BLaER1 treated with 17β-estradiol and CSF1 and Interleukin-3, amounts not matched to agents 10 nM and 100 nM (cell line): ENCODE results near the gene DNAJB6.

Experiments used
- H3K27ac ChIP-seq, 11 experiments: shearing (Covaris generic); formaldehyde crosslinking; 2 replicates each; pipeline ENCODE4 v1.8.1; 2022
- H3K27me3 ChIP-seq, 11 experiments: shearing (Covaris generic); formaldehyde crosslinking; 2 replicates each; pipeline ENCODE4 v1.8.1; 2022
- H3K36me3 ChIP-seq, 11 experiments: shearing (Covaris generic); formaldehyde crosslinking; 2 replicates each; pipeline ENCODE4 v1.8.1; 2022
- H3K4me1 ChIP-seq, 10 experiments: shearing (Covaris generic); formaldehyde crosslinking; 2 replicates each; pipeline ENCODE4 v1.8.1; 2022
- H3K4me2 ChIP-seq, 11 experiments: shearing (Covaris generic); formaldehyde crosslinking; 2 replicates each; pipeline ENCODE4 v1.8.1; 2022
- H3K4me3 ChIP-seq, 10 experiments: shearing (Covaris generic); formaldehyde crosslinking; 2 replicates each; pipeline ENCODE4 v1.8.1; 2022
- H3K9ac ChIP-seq, 11 experiments: shearing (Covaris generic); formaldehyde crosslinking; 2 replicates each; pipeline ENCODE4 v1.8.1; 2022
- H3K9me3 ChIP-seq, 11 experiments: shearing (Covaris generic); formaldehyde crosslinking; replicated peaks in 1 of 11; 2 replicates each; pipeline ENCODE4 v1.8.1; 2022
- H4K20me1 ChIP-seq, 11 experiments: shearing (Covaris generic); formaldehyde crosslinking; 2 replicates each; pipeline ENCODE4 v1.8.1; 2022
- Cebpa-rat ChIP-seq, 11 experiments: shearing (Covaris generic); IDR thresholded peaks; 2 replicates each; pipeline ENCODE4 v1.8.1; 2022

DNAJB6 gene

DNA sequence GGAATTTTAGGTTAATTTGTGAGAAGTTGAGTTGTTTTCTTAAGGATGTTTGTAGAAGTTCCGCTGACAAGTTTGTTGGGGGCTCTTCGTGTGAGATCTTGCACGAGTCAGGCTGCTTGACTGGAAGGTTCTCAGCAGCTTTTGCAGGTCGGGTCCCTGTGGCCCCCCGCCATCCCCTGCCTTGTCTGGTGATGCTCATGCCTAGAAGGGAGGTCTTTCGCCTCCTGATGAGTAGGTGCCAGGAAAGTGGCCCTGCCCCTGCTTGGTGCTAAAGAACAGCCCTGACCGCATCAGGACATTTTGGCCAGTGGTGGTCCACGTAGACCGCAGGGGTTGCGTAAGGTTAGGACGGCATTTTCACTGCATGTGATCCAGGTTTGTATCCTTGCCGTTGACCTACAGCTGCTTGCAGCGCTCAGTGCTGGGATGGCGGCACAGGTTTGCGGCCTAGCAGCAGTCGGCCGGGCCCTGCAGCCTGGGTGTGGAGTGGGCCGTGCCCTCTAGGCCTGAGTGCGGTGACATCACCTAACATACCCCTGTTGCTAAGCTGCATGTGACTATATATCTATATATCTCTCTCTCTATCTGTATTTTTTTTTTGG is 62.4 kb downstream of the DNAJB6 start:
- peaks cover 9 to 100% (median 70%) of the 10 kb centered on the region in 11 experiments; a peak in 18 of 22 replicates for H4K20me1 ChIP-seq
- peaks cover 59 to 89% (median 77%) of the 10 kb centered on the region in 11 experiments for H3K36me3 ChIP-seq
- H3K4me2 ChIP-seq: peak overlapping the region in 10 of 11 experiments; percentile 20 to 97 (median 74); a peak in 13 of 22 replicates
- H3K27ac ChIP-seq: peak overlapping the region in 9 of 11 experiments; percentile 31 to 94 (median 86); a peak in 17 of 22 replicates
- no peak overlapping the region for H3K4me3 ChIP-seq
- peaks cover 0 to 9% (median 0%) of the 10 kb centered on the region in 11 experiments; a peak in 1 of 22 replicates for H3K9me3 ChIP-seq
- peak in 1 of 11 experiments; percentile 10; a peak in 1 of 22 replicates for TF ChIP-seq Cebpa-rat (IDR thresholded peaks at IDR 0.05)
- H3K4me1 ChIP-seq: peaks cover 59 to 100% (median 89%) of the 10 kb centered on the region in 10 experiments
- H3K27me3 ChIP-seq: no peaks in the 10 kb centered on the region
- H3K9ac ChIP-seq: peak overlapping the region in 4 of 11 experiments; percentile 1 to 63 (median 20); a peak in 5 of 22 replicates

DNA sequence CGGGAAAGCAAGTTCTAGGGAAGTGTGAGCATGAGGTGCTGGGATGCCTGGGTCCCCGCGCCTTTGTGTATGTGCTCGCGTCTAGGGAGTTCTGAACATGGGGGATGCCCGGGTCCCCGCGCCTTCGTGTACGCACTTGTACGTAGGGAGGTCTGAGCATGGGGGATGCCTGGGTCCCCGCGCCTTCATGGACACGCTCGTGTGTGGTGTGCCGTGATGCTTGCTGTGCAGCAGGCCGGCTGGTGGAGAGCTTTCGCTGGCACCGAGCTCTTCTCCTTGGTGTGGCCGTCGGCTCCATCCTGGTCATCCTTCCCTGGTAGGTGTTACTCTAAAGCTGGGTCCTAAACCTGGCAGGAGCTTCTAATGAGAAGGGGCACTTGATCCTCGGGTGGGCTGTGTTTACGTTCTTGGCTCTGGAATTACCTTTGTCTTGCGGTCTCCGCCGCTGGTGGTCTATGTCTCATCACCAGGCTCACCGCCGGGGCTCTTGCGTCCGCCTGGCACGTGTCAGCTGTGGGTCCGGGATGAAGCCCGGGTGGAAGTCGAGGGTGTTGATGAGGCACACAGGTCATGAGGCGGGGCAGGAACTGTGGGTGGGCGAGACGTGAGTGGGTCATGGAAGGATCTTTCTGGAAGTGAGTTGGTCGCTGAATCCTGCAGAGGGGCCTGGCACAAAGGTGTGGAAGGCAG is 63.5 kb downstream of the DNAJB6 start:
- Histone ChIP-seq H3K9me3 (peaks cover 0 to 9% (median 0%) of the 10 kb centered on the region in 11 experiments; a peak in 1 of 22 replicates), H3K27me3 (no peaks in the 10 kb centered on the region), H3K4me1 (peaks cover 70 to 100% (median 90%) of the 10 kb centered on the region in 10 experiments), H4K20me1 (peaks cover 13 to 100% (median 73%) of the 10 kb centered on the region in 11 experiments; a peak in 19 of 22 replicates), H3K4me2 (peak overlapping the region in 4 of 11 experiments; percentile 24 to 83 (median 77); a peak in 6 of 22 replicates), H3K27ac (peak overlapping the region in 6 of 11 experiments; percentile 19 to 94 (median 30); a peak in 10 of 22 replicates), H3K9ac (no peak overlapping the region; a peak in 2 of 22 replicates), H3K4me3 (no peak overlapping the region), H3K36me3 (peaks cover 51 to 93% (median 78%) of the 10 kb centered on the region in 11 experiments)
- no peak for TF ChIP-seq Cebpa-rat (IDR thresholded peaks at IDR 0.05)

DNA sequence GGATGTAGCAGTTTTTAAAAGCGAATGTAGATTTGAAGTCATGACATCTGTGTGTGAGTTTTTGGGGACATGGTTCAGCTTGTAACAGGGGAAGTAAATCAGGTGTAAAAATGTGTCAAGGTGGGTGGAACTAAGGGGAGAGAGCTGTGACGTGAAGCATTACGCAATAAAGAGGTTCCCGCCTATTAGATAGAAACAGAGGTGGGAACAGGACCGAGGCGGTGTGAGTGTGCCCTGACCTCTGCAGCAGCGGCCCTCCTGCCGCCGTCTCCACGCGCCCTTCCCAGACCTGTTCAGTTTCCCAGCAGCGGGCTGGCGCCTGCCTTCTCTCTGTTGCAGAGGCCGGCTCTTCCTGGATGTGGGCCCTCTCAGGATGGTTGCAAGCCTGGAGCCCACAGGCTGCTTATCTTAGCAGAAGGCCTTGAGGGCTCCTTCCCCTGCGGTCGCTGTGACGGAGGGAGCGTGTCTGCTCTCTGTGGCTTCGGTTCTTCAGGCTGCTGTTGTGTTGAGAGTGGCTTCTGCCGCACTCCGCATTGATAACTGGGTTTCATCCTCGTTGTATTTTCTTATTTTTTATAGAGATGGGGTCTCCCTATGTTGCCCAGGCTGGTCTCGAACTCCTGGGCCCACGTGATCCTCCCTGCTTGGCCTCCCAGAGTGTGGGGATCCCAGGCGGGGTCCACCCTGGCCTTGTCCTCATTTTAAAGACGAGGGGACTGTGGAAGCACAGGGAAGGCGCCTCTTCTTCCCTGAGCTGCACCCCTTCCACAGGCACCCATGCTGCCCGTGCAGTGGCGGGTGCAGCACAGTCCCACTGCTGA is 65.0 kb downstream of the DNAJB6 start:
- H3K27ac ChIP-seq: peak overlapping the region in 9 of 11 experiments; percentile 6 to 66 (median 58); a peak in 14 of 22 replicates
- peaks cover 9 to 100% (median 73%) of the 10 kb centered on the region in 11 experiments; a peak in 19 of 22 replicates for H4K20me1 ChIP-seq
- H3K4me2 ChIP-seq: peak overlapping the region; percentile 24 to 84 (median 73); a peak in 17 of 22 replicates
- H3K27me3 ChIP-seq: no peaks in the 10 kb centered on the region
- H3K9me3 ChIP-seq: peaks cover 0 to 9% (median 0%) of the 10 kb centered on the region in 11 experiments; a peak in 1 of 22 replicates
- TF ChIP-seq Cebpa-rat (IDR thresholded peaks at IDR 0.05): peak in 9 of 11 experiments; percentile 61 to 89 (median 75); a peak in 14 of 22 replicates
- H3K36me3 ChIP-seq: peaks cover 55 to 93% (median 80%) of the 10 kb centered on the region in 11 experiments
- no peak overlapping the region for H3K4me3 ChIP-seq
- H3K9ac ChIP-seq: peak overlapping the region in 5 of 11 experiments; percentile 4 to 39 (median 12); a peak in 4 of 22 replicates
- peaks cover 64 to 100% (median 85%) of the 10 kb centered on the region in 10 experiments for H3K4me1 ChIP-seq

DNA sequence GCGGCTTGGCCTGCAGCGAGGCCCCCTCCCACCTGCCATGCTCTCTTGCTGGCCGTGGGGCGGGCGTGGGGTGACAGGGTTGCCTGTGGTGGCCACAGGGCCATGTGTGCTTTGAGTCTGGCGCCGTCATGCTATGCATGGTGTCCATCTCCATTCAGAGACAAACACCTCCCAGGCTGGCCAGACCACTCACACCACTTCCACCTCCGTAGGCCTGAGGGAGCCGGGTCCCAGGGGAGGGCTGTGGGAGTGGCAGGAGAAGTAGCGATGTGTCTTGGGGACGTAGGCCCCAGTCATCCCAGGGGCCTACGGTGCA is 65.5 kb downstream of the DNAJB6 start:
- Histone ChIP-seq H3K9ac (peak overlapping the region in 2 of 11 experiments; percentile 31 to 39; a peak in 6 of 22 replicates), H3K4me2 (peak overlapping the region; percentile 12 to 84 (median 73); a peak in 19 of 22 replicates), H3K9me3 (peaks cover 0 to 9% (median 0%) of the 10 kb centered on the region in 11 experiments; a peak in 1 of 22 replicates), H3K27me3 (no peaks in the 10 kb centered on the region), H3K4me3 (no peak overlapping the region), H3K27ac (peak overlapping the region in 9 of 11 experiments; percentile 13 to 66 (median 60); a peak in 14 of 22 replicates), H3K4me1 (peaks cover 59 to 100% (median 82%) of the 10 kb centered on the region in 10 experiments), H3K36me3 (peaks cover 55 to 93% (median 80%) of the 10 kb centered on the region in 11 experiments), H4K20me1 (peaks cover 6 to 100% (median 73%) of the 10 kb centered on the region in 11 experiments; a peak in 19 of 22 replicates)
- TF ChIP-seq Cebpa-rat (IDR thresholded peaks at IDR 0.05): no peak

DNA sequence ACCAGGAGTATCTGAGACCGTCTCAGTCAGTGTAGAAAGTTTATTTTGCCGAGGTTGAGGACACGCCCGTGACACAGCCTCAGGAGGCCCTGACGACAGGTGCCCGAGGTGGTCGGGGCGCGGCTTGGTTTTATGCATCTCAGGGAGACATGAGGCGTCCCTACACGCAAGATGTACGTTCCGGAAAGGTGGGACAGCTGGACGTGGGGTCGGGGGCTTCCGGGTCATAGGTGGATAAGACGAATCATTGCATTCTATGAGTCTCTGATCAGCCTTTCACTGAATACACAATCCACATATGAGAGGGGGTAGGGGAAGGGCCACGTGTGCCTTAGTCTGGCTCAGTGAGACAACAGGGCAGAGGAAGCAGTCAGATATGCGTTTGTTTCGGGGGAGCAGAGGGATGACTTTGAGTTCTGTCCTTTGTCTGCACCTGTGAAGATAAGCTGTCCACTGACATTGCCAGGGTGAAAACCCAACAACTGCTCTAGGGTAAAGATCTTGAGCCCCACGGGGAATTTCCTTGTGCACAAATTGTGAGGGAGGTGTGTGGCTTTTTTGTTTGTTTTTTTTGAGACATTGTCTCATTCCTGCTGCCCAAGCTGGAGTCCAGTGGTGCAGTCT is 66.2 kb downstream of the DNAJB6 start:
- H3K27ac ChIP-seq: peak overlapping the region in 9 of 11 experiments; percentile 23 to 70 (median 60); a peak in 16 of 22 replicates
- peaks cover 0 to 9% (median 0%) of the 10 kb centered on the region in 11 experiments; a peak in 1 of 22 replicates for H3K9me3 ChIP-seq
- peak overlapping the region; percentile 41 to 84 (median 73) for H3K4me2 ChIP-seq
- no peaks in the 10 kb centered on the region for H3K27me3 ChIP-seq
- H3K36me3 ChIP-seq: peaks cover 58 to 95% (median 84%) of the 10 kb centered on the region in 11 experiments
- H3K4me1 ChIP-seq: peaks cover 56 to 100% (median 79%) of the 10 kb centered on the region in 10 experiments
- peaks cover 8 to 100% (median 78%) of the 10 kb centered on the region in 11 experiments; a peak in 20 of 22 replicates for H4K20me1 ChIP-seq
- no peak for TF ChIP-seq Cebpa-rat (IDR thresholded peaks at IDR 0.05)
- 0 out of 20 replicates have a peak overlapping the region, but pooled peaks of 1 of the 10 experiments have one; percentile 2 for H3K4me3 ChIP-seq
- H3K9ac ChIP-seq: peak overlapping the region in 9 of 11 experiments; percentile 12 to 65 (median 43); a peak in 11 of 22 replicates

DNA sequence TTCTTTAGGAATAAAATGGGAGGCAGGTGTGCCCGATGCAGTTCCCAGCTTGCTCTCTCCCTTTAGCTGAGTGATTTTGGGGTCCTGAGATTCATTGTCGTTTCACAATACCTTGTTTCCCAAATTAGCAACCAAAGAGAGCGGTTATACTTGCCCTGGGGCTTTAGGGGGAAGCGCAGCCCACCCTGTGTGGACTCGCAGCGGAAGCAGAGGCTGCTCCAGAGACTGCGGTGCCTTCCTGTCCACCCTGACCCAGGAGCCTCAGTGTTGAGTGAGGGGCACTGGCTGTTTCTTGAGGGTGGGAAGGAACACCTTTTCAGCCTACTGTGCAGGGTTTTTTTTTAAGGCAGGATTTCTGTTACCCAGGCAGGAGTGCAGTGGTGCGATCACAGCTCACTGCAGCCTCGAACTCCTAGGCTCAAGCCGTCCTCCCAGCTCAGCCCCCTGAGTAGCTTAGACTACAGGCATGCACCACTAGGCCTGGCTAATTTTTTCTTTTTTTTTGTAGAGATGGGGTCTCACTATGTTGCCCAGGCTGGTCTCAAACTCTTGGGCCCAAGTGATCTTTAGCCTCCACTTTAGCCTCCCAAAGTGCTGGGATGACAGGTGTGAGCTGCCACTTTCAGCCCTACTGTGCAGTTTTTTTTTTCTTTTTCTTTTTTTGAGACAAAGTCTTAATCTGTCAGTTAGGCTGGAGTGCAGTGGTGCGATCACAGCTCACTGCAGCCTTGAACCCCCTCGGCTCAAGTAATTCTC is 67.0 kb downstream of the DNAJB6 start:
- Histone ChIP-seq H3K4me1 (peaks cover 48 to 100% (median 75%) of the 10 kb centered on the region in 10 experiments), H3K36me3 (peaks cover 62 to 100% (median 90%) of the 10 kb centered on the region in 11 experiments), H3K9ac (peak overlapping the region in 9 of 11 experiments; percentile 12 to 65 (median 43); a peak in 11 of 22 replicates), H4K20me1 (peaks cover 8 to 100% (median 86%) of the 10 kb centered on the region in 11 experiments; a peak in 20 of 22 replicates), H3K9me3 (peaks cover 0 to 9% (median 0%) of the 10 kb centered on the region in 11 experiments; a peak in 1 of 22 replicates), H3K27me3 (no peaks in the 10 kb centered on the region), H3K27ac (peak overlapping the region in 9 of 11 experiments; percentile 2 to 70 (median 60); a peak in 16 of 22 replicates), H3K4me2 (peak overlapping the region; percentile 41 to 84 (median 73)), H3K4me3 (peak overlapping the region in 1 of 10 experiments; percentile 2; a peak in 1 of 20 replicates)
- TF ChIP-seq Cebpa-rat (IDR thresholded peaks at IDR 0.05): no peak; a peak in 1 of 22 replicates
